A549 treated with ZK216348 at 1 μM for 4 hours (cell line): ENCODE data around the gene DNAJC9. TPM values are rescaled to one million over a fixed set of nuclear protein-coding genes. Genes with fewer than 3 reads are reported as not detected.

Source experiments
- total RNA-seq: library from RNA; stranded (reverse); fragments of 200-300 nt; extraction: Qiagen RNA extraction; gene quantifications from 5 replicates; pipeline ENCODE4 v1.2.3, GENCODE V29; 2022; ENCODE audit warnings: low read depth

Gene DNAJC9
- 50.1 to 58.8 TPM (median 52.0 TPM) in 5 replicates for total RNA-seq

GRCh38 chr10:73246646-73247508, at the start of gene DNAJC9:
DNAJC9 (minus strand) TSS chr10:73247255; CDS start chr10:73247189, 66 bp downstream.

DNA sequence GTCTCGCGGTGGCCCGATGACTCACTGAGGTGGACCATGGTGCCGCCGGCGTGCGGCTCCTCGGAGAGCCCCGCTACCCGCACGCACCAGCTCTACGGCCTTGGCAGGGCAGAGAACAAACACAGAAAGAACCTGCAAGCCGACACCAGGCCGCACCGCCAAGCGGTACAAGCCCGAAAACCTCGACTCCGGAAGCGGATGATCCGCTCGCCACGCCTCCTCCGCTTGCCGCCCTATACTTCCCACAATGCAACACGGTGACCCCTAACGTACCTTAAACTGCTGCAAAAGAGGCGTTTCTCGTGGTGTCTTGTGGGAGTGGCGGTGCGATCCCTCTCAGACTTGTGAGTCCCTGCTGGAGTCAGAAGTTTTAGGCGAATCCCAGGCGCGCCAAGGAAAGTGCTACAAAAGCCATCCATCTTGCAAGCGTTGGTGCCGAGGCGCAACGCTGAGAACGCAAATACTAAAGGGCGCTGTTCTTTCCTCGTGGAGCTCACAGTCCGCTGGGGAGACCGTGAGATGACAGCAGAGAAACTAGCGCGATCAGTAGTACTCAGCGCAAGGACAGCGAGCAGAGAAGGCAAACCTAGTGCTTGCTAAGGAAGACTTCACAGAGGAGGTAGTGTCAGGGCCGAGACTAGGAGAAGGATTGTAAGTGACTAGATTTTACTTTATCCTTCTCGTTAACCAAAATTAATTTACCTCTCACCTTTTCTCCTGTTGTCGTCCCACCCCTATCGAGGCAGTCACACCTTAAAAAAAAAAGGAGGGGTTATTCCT, 5.6 kb upstream of the DNAJC9 start, which contains the start of gene MRPS16:
TSS of gene MRPS16 (minus strand) at position 200 of the 780 bp plus-strand sequence. CDS start at position 38, 162 bp downstream.

Other genes with a start within 250 kb of the DNAJC9 start
- 17.0 to 34.0 TPM (median 23.7 TPM) in 5 replicates for gene P4HA1, start 150.4 kb downstream of the DNAJC9 start, total RNA-seq
- 2.4 to 4.2 TPM (median 2.7 TPM) in 5 replicates for gene NUDT13, start 136.8 kb downstream of the DNAJC9 start, total RNA-seq
- gene ECD, start 79.2 kb downstream of the DNAJC9 start, total RNA-seq, result 24.2 to 33.2 TPM (median 26.3 TPM) in 5 replicates
- gene FAM149B1, start 79.1 kb downstream of the DNAJC9 start, total RNA-seq, result 6.5 to 8.3 TPM (median 7.1 TPM) in 5 replicates
- 123 to 186 TPM (median 177 TPM) in 5 replicates for gene MRPS16, start 5.4 kb upstream of the DNAJC9 start, total RNA-seq
- gene CFAP70, start 111.6 kb upstream of the DNAJC9 start, total RNA-seq, result 0.11 to 0.22 TPM (median 0.12 TPM) in 5 replicates
- 107 to 140 TPM (median 108 TPM) in 5 replicates for gene ANXA7, start 166.8 kb upstream of the DNAJC9 start, total RNA-seq
- gene MSS51, start 186.3 kb upstream of the DNAJC9 start, total RNA-seq, result 0.40 to 0.65 TPM (median 0.62 TPM) in 5 replicates
- gene PPP3CB, start 248.8 kb upstream of the DNAJC9 start, total RNA-seq, result 9.9 to 18.8 TPM (median 16.2 TPM) in 5 replicates